ENCODE data around the gene CD300LF.

The CD300LF gene

DNA sequence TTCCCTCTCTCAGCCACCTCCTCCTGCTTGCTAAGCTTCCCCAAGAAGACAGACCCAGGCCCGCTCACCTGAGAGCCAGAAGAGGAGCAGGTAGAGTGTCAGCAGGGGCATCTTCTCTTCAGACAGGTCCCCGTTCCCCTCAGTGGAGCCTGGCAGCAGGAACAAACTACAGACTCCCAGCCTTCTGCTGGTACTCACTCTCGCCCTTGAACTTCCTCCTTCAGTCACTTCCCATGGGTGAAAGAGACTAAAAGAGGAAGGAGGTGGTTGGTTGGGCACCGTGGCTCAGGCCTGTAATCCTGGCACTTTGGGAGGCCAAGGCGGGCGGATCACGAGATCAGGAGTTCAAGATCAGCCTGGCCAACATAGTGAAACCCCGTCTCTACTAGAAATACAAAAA, at the start of gene CD300LF:
TSS of gene CD300LF (minus strand) at position 168 of the 400 bp plus-strand sequence. CDS start at position 111, 57 bp downstream.
- no peak for DNase-seq (ENCODE audit: extremely low read depth in 1 of 2, low read depth in 1 of 2)

DNA sequence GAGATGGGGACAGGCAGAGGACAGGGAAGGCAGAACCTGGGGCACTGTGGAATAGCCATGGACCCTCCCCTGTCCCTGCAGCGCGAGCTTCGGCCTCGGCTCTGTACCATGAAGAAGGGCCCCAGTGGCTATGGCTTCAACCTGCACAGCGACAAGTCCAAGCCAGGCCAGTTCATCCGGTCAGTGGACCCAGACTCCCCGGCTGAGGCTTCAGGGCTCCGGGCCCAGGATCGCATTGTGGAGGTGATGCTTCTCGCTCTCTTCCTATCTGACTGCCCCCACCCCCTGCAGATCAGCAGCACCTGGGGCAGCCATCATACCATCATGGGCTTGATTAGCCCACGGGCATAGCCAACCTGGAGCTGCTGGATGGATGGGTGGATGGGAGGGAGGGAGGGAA, 49.2 kb upstream of the CD300LF start:
- no peak for DNase-seq (ENCODE audit: extremely low read depth in 1 of 2, low read depth in 1 of 2)

DNA sequence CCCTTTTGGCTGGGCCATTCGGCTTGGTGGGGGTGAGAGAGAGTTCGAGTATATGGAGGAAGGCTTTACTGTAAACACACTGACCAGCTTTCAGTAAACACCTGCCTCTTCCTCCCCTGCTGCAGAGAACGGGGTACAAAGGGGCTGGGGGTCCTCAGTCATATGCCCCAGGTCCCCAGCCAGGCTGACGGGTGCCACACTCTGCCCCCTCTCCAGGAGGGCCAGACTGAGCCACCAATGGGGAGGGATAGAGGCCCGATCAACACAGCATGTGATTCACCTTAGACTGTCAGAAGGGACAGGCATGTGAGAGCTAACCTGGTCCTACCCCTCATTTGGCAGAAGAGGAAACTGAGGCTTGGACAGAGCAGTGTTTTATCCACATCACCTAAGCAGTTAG, 48.7 kb upstream of the CD300LF start:
- no peak for DNase-seq (ENCODE audit: extremely low read depth in 1 of 2, low read depth in 1 of 2)

DNA sequence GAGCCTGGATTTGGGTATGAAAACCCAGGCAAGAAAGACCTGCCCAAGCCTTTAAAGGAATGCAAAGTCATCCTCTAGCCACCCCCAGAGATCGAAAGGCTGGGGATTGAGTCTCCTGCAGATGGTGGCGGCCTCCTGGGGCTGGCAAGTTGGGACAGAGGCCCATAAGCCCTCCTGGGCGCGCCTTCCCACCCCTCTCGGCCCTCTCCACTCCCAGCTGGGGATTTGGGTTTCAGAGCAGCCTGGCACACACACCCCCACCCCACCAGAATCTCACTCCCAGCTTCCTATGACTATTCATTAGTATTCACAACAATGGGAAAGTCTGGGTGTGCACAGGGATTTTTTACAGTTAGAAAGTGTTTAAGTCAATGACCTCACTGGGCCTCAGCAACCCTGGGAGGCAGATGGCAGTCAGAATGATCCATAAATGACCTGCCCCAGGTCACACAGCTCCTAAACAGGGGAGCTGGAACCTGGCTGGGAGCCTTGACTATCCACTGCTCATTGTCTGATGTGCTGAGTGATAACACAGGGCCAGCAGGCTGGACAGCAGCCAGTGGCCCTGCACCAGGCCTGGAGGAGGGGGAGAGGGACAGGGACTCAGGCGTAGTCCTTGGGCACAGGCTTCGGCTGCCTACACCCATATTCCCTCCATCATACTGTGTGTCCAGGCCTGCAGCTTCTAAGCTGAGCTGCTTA, 47.8 kb upstream of the CD300LF start:
- no peak for DNase-seq (ENCODE audit: extremely low read depth in 1 of 2, low read depth in 1 of 2)

DNA sequence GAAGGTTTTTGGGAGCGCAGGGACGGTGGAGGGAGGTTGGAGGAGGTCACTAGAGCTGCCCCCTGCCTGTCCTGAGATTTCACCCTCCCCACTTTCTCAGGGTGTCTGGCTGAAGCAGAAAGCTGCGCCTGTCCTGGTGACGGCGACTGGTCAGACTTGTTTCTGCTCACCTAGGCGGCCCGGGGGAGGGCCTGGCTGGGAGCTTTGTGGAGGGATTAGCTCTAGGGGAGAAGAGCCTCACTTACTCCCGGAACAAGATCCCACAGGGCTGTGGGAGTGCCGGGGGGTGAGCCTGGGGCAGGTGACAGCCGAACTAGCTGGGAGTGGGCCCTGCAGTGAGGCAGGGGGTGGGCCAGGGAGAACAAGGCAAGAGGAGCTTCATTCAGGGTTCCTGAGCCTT, 47.2 kb upstream of the CD300LF start:
- DNase-seq (ENCODE audit: extremely low read depth in 1 of 2, low read depth in 1 of 2) = no peak

DNA sequence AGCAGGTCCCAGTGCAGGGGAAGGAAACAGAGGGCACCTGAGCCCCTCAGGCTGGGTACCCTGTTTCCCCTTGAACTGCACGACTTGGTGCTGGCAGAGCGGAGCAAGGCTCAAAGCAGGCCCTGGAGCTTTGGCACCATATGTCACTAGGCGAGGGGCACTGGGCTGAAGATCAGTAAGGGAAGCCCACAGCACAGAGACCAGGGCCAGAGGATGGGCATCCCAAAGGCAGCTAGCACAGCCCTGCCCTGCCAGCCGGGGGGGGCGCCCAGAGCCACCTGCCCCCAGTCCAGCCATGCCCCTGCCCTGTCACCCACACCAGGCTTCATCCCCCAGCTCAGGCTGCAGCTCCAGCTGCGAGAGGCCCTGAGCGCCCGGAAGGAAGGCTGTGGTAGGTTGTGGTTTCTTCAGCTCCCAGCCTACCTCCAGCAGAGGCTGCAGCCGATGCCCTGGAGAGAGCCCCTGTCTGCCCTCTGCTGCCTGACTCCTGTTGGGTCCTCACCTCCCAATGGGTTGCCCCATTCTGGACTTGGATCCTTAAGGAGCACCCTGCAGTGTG, 46.6 kb upstream of the CD300LF start:
- DNase-seq (ENCODE audit: extremely low read depth in 1 of 2, low read depth in 1 of 2) = no peak

DNA sequence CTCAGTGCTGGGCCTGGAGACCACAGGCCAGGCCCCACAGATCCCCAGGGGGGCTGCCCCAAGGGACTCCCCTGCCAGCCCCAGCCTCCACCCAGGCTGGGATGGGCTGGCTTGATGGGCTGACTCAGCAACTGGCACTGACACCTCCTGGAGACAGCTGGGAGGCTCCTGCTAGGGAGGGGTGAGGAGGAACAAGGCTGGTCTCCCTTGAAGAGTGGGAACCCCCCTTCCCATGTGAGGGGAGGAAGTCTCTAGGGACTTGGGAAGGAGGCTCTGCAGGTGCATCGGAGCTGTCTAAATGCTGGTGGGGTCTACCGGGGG, 46.1 kb upstream of the CD300LF start:
- DNase-seq (ENCODE audit: extremely low read depth in 1 of 2, low read depth in 1 of 2) = no peak

DNA sequence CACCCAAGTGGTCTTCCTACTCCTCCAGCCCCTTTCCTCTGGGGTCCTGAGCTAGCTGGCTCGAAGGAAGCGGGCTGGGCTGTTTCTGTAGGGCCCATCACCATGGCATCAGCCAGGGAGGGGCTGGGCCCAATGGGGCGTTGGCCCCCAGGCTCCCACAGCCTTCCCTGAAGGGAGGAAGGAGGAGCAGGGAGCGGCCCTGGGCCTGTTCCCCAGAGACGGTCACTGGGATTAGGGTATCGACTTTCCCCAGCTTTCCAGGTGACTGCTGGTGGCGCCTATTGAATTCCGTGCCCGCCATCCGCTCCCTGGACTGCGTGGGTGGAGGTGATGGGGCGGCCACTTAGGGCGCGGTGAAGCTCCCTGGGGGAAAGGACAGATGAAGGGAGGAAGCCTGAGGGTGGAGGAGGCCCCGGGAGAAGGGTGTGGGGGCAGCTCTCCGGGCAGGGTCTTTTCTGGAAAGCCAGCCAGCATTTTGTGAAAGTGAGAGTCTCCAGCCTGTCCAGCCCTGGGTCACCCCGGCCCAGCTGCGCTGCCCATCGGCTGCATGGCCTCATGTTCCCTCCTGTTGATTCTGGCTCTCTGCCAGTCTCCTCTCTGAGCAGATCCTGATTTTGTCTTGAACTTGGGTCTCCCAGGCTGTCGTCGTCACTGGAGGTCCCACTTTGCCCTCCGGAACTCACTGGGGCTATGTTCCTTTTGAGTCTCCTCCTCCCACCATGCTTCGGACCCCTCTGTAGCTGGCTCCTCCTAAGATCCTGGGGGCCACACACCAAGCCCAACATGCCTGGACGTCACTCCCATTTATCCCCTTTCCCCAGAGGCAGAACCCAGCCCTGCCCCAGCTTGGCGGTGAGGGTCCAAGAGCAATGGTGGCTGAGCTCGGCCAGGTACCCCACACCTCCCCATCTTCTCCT, 45.5 kb upstream of the CD300LF start:
- no peak for DNase-seq (ENCODE audit: extremely low read depth in 1 of 2, low read depth in 1 of 2)

DNA sequence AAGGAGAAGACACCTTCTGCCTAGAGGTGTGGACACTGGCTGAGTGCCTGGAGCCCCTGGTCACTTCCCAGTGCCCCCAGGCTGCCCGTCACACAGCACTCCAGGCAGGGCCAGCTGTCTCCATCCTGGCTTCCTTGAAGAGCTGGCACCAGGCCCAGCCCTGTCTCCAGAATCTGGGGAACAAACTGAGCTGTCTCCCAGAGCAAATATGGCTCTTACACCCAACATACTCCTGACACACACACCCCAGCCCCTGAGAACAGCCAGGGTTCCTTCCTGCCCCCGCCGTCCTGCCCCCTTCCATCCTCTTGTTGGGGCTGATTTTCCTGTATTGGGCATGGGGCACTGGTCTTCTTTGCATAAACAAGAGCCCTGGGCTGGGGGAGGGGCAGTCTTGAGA, 44.8 kb upstream of the CD300LF start:
- DNase-seq (ENCODE audit: extremely low read depth in 1 of 2, low read depth in 1 of 2) = no peak

DNA sequence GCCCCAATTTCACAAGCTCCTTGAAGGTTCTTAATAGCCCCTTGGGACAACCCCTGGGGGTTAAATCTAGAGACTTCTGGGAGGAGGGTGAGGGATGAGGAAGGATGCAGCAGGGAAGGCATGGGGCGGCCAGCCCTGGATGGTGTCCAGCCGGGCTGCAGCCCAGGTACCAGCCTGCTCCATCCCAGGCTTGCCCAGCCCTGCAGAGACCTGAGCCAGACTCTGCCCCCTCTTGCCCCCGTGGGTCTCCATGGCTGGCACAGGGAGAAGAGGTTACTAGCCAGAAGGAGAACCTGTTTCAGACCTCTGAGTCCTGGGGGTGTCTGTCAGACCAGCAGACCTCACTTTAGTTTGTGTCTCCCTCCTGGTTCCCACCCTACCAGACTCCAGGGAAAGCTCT, 44.2 kb upstream of the CD300LF start:
- no peak for DNase-seq (ENCODE audit: extremely low read depth in 1 of 2, low read depth in 1 of 2)

DNA sequence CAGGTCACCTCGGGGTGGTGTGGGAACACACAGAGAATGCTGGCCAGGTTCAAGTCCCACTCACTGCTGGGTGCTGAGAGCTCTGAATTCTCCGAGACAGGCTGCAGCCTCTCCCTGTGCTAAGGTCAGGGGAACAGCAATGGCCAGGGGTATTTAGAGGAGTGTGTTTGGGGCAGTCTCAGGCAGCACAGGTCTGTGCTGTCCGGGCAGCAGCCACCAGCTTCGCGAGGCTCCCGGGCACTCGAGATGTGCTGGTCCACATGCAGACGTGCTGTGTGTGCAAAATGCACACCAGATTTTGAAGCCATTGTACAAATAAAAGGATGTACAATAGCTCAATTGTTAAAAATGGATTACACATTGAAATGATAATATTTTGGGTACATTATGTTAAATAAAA, 42.8 kb upstream of the CD300LF start:
- no peak for DNase-seq (ENCODE audit: extremely low read depth in 1 of 2, low read depth in 1 of 2)

DNA sequence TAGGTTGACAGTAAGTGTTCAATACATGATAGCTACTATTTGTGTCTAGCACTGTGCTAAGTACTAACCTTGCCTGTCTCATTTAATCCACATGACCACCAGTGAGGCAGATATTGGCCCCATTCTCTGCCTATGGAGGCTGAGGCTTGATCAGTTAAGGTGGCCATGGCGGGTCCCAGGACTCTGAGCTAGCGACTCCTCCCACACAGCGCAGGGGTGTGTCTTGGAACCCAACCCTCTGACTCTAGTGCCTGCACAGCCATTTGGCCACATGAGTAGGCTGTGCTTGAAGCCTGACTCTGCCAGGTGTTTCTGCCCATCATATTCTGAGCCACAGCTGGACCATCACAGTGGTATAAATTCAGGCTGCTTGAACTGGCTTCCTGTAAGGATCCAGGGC, 42.1 kb upstream of the CD300LF start:
- DNase-seq (ENCODE audit: extremely low read depth in 1 of 2, low read depth in 1 of 2) = no peak

DNA sequence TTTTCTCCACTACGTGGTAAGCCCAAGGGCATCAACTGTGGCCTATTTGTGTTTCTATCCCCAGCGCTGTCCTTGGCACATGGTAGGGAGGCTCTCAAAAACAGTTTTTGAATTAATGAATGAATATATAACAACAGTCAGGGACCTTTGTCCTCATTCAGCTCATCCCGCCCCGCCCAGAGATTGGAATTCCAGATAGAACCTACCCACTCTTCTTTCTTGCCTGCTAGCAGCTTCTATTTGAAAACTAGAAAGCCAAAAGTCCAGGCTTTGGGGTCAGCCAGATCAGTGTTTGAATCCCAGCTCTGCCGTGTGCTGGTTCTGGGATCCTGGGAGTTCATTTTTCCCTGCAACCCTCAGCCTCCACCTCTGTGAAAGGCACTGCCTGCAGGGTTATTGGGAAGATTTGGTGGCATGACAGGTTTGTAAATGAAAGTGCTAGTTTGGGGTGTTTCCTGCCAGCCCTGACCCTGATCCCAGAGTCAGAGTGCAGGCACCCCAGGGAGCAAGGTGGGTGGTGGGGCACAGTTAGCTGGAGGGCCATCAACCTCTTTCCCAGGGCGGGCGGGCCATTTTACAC, 40.2 kb upstream of the CD300LF start:
- no peak for DNase-seq (ENCODE audit: extremely low read depth in 1 of 2, low read depth in 1 of 2)

DNA sequence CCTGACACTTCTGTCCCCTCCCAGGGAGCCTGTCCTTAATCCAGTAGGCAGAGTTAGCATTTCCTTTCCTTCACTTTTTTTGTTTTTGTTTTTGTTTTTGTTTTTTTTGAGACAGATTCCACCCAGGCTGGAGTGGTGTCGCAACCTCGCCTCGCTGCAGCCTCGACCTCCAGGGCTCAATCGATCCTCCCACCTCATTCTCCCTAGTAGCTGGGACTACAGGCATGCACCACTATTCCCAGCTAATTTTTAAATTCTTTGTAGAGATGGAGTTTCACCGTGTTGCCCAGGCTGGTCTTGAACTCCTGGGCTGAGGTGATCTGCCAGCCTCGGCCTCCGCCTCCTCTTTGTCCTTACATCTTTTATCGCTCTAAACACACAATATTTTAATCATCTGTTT, 39.7 kb upstream of the CD300LF start:
- no peak for DNase-seq (ENCODE audit: extremely low read depth in 1 of 2, low read depth in 1 of 2)

DNA sequence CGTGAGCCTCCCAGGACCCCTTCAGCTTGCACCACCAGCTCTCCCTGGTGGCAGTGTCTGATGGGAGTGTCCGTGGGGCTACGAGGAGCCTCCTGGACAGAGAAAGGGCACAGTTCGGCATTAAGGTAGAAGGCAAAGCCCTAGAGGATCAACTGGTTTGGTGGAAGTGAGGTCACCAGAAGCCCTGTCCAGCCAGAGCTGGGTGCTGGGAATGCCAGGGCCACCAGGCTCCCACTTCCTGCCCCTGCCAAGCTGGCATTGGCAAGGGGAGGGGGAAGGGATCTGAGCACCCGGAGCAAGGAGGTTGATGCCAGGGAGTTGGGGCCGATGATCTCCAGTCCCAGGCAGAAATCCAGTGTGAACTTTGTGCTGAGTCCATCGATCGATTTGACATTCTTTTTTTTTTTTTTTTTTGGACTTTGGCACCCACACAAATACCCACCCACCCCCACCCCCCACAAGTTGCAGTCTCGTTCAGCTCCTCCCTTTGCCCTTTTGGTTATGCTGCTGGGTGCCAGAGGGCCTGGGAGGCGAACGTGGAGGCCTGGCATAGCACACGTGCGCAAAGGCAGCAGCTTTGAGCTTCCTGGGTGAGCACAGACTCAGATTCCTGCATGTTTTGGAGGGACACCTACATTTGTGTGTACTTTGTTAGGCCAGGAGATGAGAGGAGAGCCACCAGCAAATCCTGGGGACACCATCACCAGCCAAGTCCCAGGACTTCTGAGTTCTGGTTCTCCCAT, 37.8 kb upstream of the CD300LF start:
- DNase-seq (ENCODE audit: extremely low read depth in 1 of 2, low read depth in 1 of 2) = no peak

DNA sequence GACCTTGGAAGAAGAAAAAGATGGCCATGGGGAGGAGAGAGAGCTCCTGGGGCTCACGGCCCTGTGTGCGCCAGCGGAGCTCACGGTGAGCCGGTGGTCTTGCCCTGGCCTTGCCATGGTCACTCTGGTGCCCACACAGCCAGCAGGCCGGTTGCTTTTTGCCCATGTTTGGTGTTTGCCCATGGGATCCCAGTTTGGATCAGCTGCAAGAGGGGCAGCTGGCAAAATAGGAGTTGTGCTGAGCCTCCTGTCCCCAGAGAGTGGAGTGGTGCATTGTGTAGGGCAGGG, 37.3 kb upstream of the CD300LF start:
- no peak for DNase-seq (ENCODE audit: extremely low read depth in 1 of 2, low read depth in 1 of 2)

DNA sequence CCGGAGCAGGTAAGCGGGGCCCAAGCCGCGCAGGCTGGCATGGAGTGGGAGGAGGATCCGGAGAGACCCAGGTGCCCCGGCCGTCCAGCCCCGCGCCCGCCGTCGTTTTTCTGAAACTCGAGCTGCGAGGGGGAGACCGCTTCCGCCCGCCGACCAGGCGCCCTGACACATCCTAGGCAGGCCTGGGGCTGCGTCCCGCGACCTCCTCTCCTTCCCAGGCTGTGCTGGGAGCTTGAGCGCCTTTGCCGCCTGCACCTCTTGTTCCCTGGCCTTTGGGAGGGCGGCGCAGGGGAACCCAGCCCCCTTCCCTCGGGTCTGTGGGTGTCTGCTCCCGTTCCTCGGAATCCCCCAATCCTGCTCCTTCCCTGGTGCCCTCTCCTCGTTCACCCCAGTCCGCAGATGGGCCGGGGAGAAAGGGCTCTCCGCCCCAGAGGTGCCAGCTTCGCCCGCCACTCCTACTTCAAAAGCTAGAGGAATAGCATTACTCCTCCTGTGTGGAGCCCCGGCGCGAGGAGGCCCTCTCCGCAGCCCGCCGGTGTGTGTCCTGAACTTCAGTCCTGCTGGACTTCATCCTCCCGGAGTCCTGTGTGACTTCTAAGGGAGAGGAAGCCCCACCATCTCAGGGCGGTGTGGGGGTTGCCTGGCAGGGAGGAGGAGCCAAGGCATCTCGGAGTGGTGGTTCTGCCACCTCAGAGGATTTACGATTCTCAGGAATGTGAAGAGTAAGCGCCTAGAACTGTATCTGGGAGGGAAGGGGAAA, 36.7 kb upstream of the CD300LF start:
- DNase-seq (ENCODE audit: extremely low read depth in 1 of 2, low read depth in 1 of 2) = no peak

DNA sequence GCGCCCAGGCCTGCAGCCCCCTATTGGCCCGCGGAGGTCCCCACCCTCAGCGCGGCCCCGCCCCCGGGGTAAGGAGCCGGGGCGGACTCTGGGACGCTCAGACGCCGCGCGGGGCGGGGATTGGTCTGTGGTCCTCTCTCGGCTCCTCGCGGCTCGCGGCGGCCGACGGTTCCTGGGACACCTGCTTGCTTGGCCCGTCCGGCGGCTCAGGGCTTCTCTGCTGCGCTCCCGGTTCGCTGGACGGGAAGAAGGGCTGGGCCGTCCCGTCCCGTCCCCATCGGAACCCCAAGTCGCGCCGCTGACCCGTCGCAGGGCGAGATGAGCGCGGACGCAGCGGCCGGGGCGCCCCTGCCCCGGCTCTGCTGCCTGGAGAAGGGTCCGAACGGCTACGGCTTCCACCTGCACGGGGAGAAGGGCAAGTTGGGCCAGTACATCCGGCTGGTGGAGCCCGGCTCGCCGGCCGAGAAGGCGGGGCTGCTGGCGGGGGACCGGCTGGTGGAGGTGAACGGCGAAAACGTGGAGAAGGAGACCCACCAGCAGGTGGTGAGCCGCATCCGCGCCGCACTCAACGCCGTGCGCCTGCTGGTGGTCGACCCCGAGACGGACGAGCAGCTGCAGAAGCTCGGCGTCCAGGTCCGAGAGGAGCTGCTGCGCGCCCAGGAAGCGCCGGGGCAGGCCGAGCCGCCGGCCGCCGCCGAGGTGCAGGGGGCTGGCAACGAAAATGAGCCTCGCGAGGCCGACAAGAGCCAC, 36.0 kb upstream of the CD300LF start, which contains the start of gene NHERF1:
TSS of gene NHERF1 (plus strand) at position 100 of the 750 bp plus-strand sequence. CDS start at position 319, 219 bp downstream.
- DNase-seq (ENCODE audit: extremely low read depth in 1 of 2, low read depth in 1 of 2) = peak; percentile 77 to 90

DNA sequence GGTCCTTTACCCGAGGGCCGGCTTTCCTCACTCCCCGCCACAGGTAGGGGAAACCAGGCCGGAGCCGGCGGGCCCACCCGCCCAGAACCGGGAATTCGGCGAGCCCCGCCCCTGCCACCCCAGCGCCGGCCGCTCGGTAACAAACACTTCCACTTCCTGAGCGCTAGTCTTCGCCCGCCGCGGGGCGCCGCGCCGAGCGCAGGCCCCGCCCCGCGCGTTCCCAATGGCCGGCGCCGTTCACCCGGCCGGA, 35.5 kb upstream of the CD300LF start:
- no peak for DNase-seq (ENCODE audit: extremely low read depth in 1 of 2, low read depth in 1 of 2)

DNA sequence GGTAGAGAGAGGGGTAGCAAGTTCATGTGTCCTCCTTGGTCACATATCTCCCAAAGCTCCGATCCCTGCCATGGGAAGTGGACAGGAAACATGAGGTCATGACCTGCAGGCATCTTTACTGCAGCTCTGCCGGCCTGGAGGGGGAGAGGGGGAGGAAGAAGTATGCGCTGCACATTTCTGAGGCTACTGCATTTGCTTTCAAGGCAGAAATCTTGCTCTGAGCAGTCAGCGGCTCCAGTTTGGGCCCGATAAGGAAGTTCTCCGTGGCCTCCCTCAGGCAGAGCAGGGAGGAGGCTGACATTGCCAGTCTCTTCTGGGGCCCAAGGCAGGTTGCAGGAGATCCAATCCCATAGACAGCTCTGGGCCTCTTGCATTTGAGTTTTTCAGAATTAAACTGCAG, 34.2 kb upstream of the CD300LF start:
- no peak for DNase-seq (ENCODE audit: extremely low read depth in 1 of 2, low read depth in 1 of 2)

All from activated CD8-positive, alpha-beta memory T cell treated with anti-CD3 and anti-CD28 coated beads for 1 hour (primary cell).